Testis (tissue), 3 donors: Measurements from ENCODE around the gene CDIPT. TPM values are rescaled to one million over a fixed set of nuclear protein-coding genes. Genes with fewer than 3 reads are reported as not detected.

Experiments used
- DNase-seq: peaks from one replicate; pipeline ENCODE4 v3.0.0-alpha.2; 2019
- H3K27ac ChIP-seq, 2 donors: fragments of 200-600 bp; sonication (generic); one replicate each; pipeline ENCODE4 v1.5.1; 2019
- H3K27me3 ChIP-seq: fragments of 200-600 bp; sonication (generic); one replicate; pipeline ENCODE4 v1.5.1; 2019
- H3K36me3 ChIP-seq: fragments of 200-600 bp; sonication (generic); one replicate; pipeline ENCODE4 v1.5.1; 2017; ENCODE audit warnings: low read depth; ENCODE audit errors: missing control alignments
- H3K4me1 ChIP-seq: fragments of 200-600 bp; sonication (generic); one replicate; pipeline ENCODE4 v1.5.1; 2019
- H3K4me3 ChIP-seq, 2 donors: fragments of 200-600 bp; sonication (generic); one replicate each; pipeline ENCODE4 v1.5.1; 2017 to 2019
- H3K9me3 ChIP-seq: fragments of 200-600 bp; sonication (generic); one replicate; pipeline ENCODE4 v1.5.1; 2017
- POLR2A ChIP-seq: fragments of 450-650 bp; IDR thresholded peaks from one replicate; pipeline ENCODE4 v1.6.1; 2017; ENCODE audit warnings: antibody characterized with exemption, mild to moderate bottlenecking, moderate library complexity
- WGBS, 2 donors: methylation state at CpG; one replicate each; pipeline ENCODE4 v1.1.5; 2018; 5-methylcytosine and 5-hydroxymethylcytosine counted together
- intact Hi-C: fragments of 100-400 bp; cut with DNase I; formaldehyde crosslinking; loops from one replicate; pipeline ENCODE4 v1.15.1; 2023; ENCODE audit warnings: low total_unique reads
- polyA plus RNA-seq: library from polyadenylated mRNA; stranded (reverse); fragments of 350-450 nt; fragmentation: Illumina TruSeq; extraction: RNeasy Lipid Tissue Mini Kit (QIAGEN cat#74804); gene quantifications from one replicate; pipeline ENCODE4 v1.2.3, GENCODE V29; 2014; ENCODE audit warnings: low read depth, low replicate concordance; ENCODE audit not compliant: insufficient read depth
- total RNA-seq, 2 donors: library from RNA; depleted of rRNA; stranded (reverse); fragments of >200 nt; gene quantifications; one replicate each; pipeline ENCODE4 v1.2.3, GENCODE V29; 2016
- TF ChIP-seq, protein P1 (sequence below), 3 experiments: fragments of 450-650 bp in 2 of 3; fragments of 200-600 bp in 1 of 3; sonication (generic) in 1 of 3; IDR thresholded peaks; one replicate each; pipeline ENCODE4 v1.5.1; 2016 to 2019; ENCODE audit warnings: antibody characterized with exemption in 3 of 3, mild to moderate bottlenecking in 2 of 3, moderate library complexity in 1 of 3

The CDIPT gene
- total and polyA plus RNA-seq, 3 donors from 2014 or later = 68.7 to 100 (median 90.3) TPM

DNA sequence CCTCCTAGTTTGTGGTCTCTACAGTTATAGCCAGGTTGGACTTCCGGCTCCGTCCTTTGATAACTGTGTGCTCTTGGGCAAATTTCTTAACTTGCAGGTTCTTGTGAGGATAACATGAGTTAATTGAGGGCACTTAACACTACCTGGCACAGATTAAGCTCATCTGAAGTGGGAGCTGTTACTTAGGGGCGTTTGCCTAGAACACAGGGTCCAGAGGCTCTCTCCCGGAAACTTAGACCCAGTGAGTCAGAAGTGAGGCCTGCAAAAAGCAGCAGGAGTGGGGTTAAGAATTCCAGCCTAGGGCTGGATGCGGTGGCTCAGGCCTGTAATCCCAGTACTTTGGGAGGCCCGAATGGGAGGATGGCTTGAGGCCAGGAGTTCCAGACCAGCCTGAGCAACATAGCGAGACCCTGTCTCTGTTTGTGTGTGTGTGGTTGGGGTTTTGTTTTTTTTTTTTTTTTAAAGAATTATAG is 41.3 kb downstream of the CDIPT start:
- intact Hi-C loops = no loop called here
- WGBS, 2 donors = 27% methylated on average over 7 of the region's 7 CpGs
- peak overlapping the region; percentile 63 to 70 for H3K4me3 ChIP-seq
- H3K9me3 ChIP-seq = no peaks in the 10 kb centered on the region
- H3K4me1 ChIP-seq = peaks cover 70% of the 10 kb centered on the region
- no peaks in the 10 kb centered on the region for H3K27me3 ChIP-seq
- no peak for TF ChIP-seq POLR2A
- TF ChIP-seq, protein P1, sequence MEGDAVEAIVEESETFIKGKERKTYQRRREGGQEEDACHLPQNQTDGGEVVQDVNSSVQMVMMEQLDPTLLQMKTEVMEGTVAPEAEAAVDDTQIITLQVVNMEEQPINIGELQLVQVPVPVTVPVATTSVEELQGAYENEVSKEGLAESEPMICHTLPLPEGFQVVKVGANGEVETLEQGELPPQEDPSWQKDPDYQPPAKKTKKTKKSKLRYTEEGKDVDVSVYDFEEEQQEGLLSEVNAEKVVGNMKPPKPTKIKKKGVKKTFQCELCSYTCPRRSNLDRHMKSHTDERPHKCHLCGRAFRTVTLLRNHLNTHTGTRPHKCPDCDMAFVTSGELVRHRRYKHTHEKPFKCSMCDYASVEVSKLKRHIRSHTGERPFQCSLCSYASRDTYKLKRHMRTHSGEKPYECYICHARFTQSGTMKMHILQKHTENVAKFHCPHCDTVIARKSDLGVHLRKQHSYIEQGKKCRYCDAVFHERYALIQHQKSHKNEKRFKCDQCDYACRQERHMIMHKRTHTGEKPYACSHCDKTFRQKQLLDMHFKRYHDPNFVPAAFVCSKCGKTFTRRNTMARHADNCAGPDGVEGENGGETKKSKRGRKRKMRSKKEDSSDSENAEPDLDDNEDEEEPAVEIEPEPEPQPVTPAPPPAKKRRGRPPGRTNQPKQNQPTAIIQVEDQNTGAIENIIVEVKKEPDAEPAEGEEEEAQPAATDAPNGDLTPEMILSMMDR (IDR thresholded peaks at IDR 0.05) = no peak
- H3K36me3 ChIP-seq = no peaks in the 10 kb centered on the region
- no peak for DNase-seq
- H3K27ac ChIP-seq = peak overlapping the region; percentile 91 to 93

- Histone ChIP-seq H3K27ac (peak overlapping the region; percentile 91 to 93), H3K36me3 (no peaks in the 10 kb centered on the region), H3K9me3 (no peaks in the 10 kb centered on the region), H3K27me3 (no peaks in the 10 kb centered on the region), H3K4me1 (peaks cover 63% of the 10 kb centered on the region), H3K4me3 (peak overlapping the region; percentile 63 to 70)
- no peak for TF ChIP-seq POLR2A
- TF ChIP-seq, protein P1 (IDR thresholded peaks at IDR 0.05) = no peak
- DNase-seq = peak; percentile 87
- intact Hi-C loops = no loop called here
- WGBS, 2 donors = 21 to 38% methylated on average over 7 to 11 of the region's 11 CpGs
These were observed 42.0 kb downstream of the CDIPT start for GRCh38 chr16:29820730-29821642.

DNA sequence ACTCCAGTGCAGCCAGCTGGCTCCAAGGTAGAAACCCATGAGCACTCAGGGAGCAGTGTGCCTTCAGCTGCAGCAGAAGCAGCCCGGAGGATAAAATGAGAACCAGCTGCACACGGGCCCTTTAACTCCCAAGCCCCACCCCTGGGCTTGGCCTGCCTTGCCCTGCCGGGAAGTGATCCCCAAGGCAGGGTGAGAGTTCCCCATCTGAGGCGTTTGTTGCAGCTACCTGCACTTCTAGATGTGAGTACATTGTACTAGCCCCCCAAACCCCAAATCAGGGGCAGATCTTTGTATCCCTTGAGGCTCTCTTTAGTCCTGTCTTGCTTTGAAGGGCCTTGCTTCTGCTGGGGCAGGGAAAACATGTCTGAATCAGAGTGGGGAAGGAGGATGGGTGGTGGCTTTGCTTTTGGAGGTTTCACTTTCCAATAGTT is 42.7 kb downstream of the CDIPT start, which contains the start of gene MVP:
MVP (plus strand) TSS at position 192 of the 431 bp plus-strand sequence. CDS start 10,088 bp downstream, outside the sequence.
- Histone ChIP-seq H3K27ac (peak within 1 kb of the TSS; percentile 91 to 93), H3K9me3 (no peaks in the 10 kb centered on the region), H3K36me3 (no peaks in the 10 kb centered on the region), H3K27me3 (no peaks in the 10 kb centered on the region), H3K4me3 (peak within 1 kb of the TSS; percentile 63 to 70), H3K4me1 (peaks cover 57% of the 10 kb centered on the region)
- intact Hi-C loops = no loop called here
- TF ChIP-seq, protein P1 (IDR thresholded peaks at IDR 0.05) = no peak
- peak; percentile 85 for DNase-seq
- 0 to 26% methylated on average over 1 to 4 of the region's 4 CpGs for WGBS, 2 donors

GRCh38 chr16:29819506-29819905 is 43.5 kb downstream of the CDIPT start:
- Histone ChIP-seq H3K36me3 (no peaks in the 10 kb centered on the region), H3K27ac (peak overlapping the region in 1 of 2 donors; percentile 91)

More at GRCh38 chr16:29819506-29819905, 43.5 kb downstream of the CDIPT start:
- TF ChIP-seq, protein P1 (IDR thresholded peaks at IDR 0.05) = peak in 1 of 3 experiments; percentile 17
- TF ChIP-seq POLR2A = no peak
- intact Hi-C loops = no loop called here
- Histone ChIP-seq H3K27me3 (no peaks in the 10 kb centered on the region), H3K9me3 (no peaks in the 10 kb centered on the region), H3K4me1 (peaks cover 56% of the 10 kb centered on the region), H3K4me3 (peak overlapping the region in 1 of 2 donors; percentile 70)
- WGBS, 2 donors = 70 to 79% methylated on average over 9 to 15 of the region's 15 CpGs
- DNase-seq = peak; percentile 58
